Left ventricle myocardium inferior (tissue), 1 donor: ENCODE results near the gene BLOC1S5. TPM values are rescaled to one million over a fixed set of nuclear protein-coding genes. Genes with fewer than 3 reads are reported as not detected.

Source experiments
- DNase-seq: peaks from one replicate; pipeline ENCODE4 v3.0.0-alpha.2; 2020
- H3K27ac ChIP-seq: fragments of 200-600 bp; replicated peaks from 2 replicates; pipeline ENCODE4 v1.8.0; 2021
- H3K27me3 ChIP-seq: fragments of 200-600 bp; 2 replicates; pipeline ENCODE4 v1.8.0; 2021; ENCODE audit warnings: low read depth
- H3K36me3 ChIP-seq: fragments of 200-600 bp; 2 replicates; pipeline ENCODE4 v1.8.0; 2021
- H3K4me1 ChIP-seq: fragments of 200-600 bp; 2 replicates; pipeline ENCODE4 v1.8.0; 2021
- H3K4me3 ChIP-seq: fragments of 200-600 bp; 2 replicates; pipeline ENCODE4 v1.8.0; 2021; ENCODE audit warnings: mild to moderate bottlenecking, moderate library complexity
- H3K9me3 ChIP-seq: fragments of 200-600 bp; replicated peaks from 2 replicates; pipeline ENCODE4 v1.8.0; 2021
- CTCF ChIP-seq: fragments of 200-600 bp; IDR thresholded peaks from 2 replicates; pipeline ENCODE4 v1.8.0; 2021; ENCODE audit warnings: antibody characterized with exemption, mild to moderate bottlenecking, borderline replicate concordance
- intact Hi-C: fragments of 100-400 bp; cut with micrococcal nuclease; formaldehyde crosslinking; loops from one replicate; pipeline ENCODE4 v1.11.0; 2022
- total RNA-seq: library from RNA; stranded (reverse); fragmentation: NEBNext Ultra II Directional; extraction: Animal tissue kit (Norgen Biotek cat#: 25700); gene quantifications from one replicate; pipeline ENCODE4 v1.2.1, GENCODE V29; 2021
- donor health status: DM: no; HTN: yes; CAD: no; lungs with severe emphysema.

Gene BLOC1S5
- total RNA-seq, 1 donor from 2014 or later: 8.5 TPM

GRCh38 chr6:7976485-7977056, 87.6 kb downstream of the BLOC1S5 start:
- no peak overlapping the region for H3K4me3 ChIP-seq
- no peak for TF ChIP-seq CTCF
- H3K36me3 ChIP-seq: no peaks in the 10 kb centered on the region
- peaks cover 26% of the 10 kb centered on the region for H3K4me1 ChIP-seq
- peak overlapping the region; percentile 71 for H3K27ac ChIP-seq
- H3K27me3 ChIP-seq: no peaks in the 10 kb centered on the region
- DNase-seq: no peak
- H3K9me3 ChIP-seq: peaks cover 5% of the 10 kb centered on the region
- intact Hi-C loops: no loop called here

GRCh38 chr6:7975764-7976146, 88.4 kb downstream of the BLOC1S5 start:
- peaks cover 26% of the 10 kb centered on the region for H3K4me1 ChIP-seq
- peak overlapping the region; percentile 43 for H3K4me3 ChIP-seq
- no peak for TF ChIP-seq CTCF
- intact Hi-C loops: no loop called here
- H3K9me3 ChIP-seq: peaks cover 2% of the 10 kb centered on the region
- no peaks in the 10 kb centered on the region for H3K36me3 ChIP-seq
- H3K27ac ChIP-seq: peak overlapping the region; percentile 71
- DNase-seq: peak; percentile 34
- H3K27me3 ChIP-seq: no peaks in the 10 kb centered on the region

GRCh38 chr6:7974938-7975763, 89.0 kb downstream of the BLOC1S5 start:
- no peaks in the 10 kb centered on the region for H3K27me3 ChIP-seq
- DNase-seq: peak; percentile 84
- H3K4me1 ChIP-seq: peaks cover 26% of the 10 kb centered on the region
- intact Hi-C loops: no loop called here
- H3K9me3 ChIP-seq: peaks cover 5% of the 10 kb centered on the region
- H3K4me3 ChIP-seq: peak overlapping the region; percentile 43
- no peaks in the 10 kb centered on the region for H3K36me3 ChIP-seq
- H3K27ac ChIP-seq: peak overlapping the region; percentile 71
- no peak for TF ChIP-seq CTCF

- intact Hi-C loops: no loop called here
- DNase-seq: no peak
These were observed 89.6 kb downstream of the BLOC1S5 start for GRCh38 chr6:7974565-7974937.

GRCh38 chr6:7973584-7973983, 90.6 kb downstream of the BLOC1S5 start:
- H3K27ac ChIP-seq: no peak overlapping the region
- TF ChIP-seq CTCF: no peak
- no peak for DNase-seq
- H3K4me1 ChIP-seq: peaks cover 26% of the 10 kb centered on the region
- H3K4me3 ChIP-seq: no peak overlapping the region
- H3K36me3 ChIP-seq: no peaks in the 10 kb centered on the region
- H3K9me3 ChIP-seq: peaks cover 9% of the 10 kb centered on the region
- intact Hi-C loops: no loop called here
- no peaks in the 10 kb centered on the region for H3K27me3 ChIP-seq

More at GRCh38 chr6:7974565-7974937, 89.6 kb downstream of the BLOC1S5 start:
- Histone ChIP-seq H3K27me3 (no peaks in the 10 kb centered on the region), H3K4me1 (peaks cover 26% of the 10 kb centered on the region), H3K36me3 (no peaks in the 10 kb centered on the region), H3K9me3 (peaks cover 9% of the 10 kb centered on the region), H3K27ac (peak overlapping the region; percentile 71), H3K4me3 (no peak overlapping the region)
- TF ChIP-seq CTCF: no peak
